ENCODE data around the gene STH.

DNA sequence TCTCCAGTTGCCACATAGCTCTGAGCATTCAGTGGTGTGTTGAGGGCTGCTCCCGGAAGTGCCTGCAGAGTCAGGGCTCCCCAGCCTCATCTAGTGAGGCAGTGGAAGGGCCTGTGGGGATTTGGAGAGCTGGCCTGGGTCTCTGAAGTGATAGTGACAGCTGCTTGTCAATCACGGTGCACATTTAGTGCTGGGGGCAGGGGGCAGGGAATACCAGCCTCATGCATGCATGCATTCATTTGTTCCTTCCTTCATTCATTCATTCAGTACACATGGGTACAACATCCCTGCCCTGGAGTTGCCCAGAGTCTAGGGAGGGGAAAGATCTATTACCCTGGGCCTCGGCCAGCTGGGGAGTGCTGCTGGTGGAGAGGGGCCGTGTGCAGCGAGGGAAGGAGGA, 11.3 kb upstream of the STH start:
- TF ChIP-seq, protein P1, sequence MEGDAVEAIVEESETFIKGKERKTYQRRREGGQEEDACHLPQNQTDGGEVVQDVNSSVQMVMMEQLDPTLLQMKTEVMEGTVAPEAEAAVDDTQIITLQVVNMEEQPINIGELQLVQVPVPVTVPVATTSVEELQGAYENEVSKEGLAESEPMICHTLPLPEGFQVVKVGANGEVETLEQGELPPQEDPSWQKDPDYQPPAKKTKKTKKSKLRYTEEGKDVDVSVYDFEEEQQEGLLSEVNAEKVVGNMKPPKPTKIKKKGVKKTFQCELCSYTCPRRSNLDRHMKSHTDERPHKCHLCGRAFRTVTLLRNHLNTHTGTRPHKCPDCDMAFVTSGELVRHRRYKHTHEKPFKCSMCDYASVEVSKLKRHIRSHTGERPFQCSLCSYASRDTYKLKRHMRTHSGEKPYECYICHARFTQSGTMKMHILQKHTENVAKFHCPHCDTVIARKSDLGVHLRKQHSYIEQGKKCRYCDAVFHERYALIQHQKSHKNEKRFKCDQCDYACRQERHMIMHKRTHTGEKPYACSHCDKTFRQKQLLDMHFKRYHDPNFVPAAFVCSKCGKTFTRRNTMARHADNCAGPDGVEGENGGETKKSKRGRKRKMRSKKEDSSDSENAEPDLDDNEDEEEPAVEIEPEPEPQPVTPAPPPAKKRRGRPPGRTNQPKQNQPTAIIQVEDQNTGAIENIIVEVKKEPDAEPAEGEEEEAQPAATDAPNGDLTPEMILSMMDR (IDR thresholded peaks at IDR 0.05): no peak
- no peak for TF ChIP-seq POLR2AphosphoS5 (IDR thresholded peaks at IDR 0.05)
- TF ChIP-seq POLR2A (IDR thresholded peaks at IDR 0.05): no peak

Measured in breast epithelium (tissue), 3 donors.